Trophoblast cell (in vitro differentiated cells and primary cell): ENCODE measurements around the gene SLC16A4.

Source experiments
- DNase-seq, 2 donors: peaks; one replicate each; pipeline ENCODE4 v3.0.0-alpha.2; 2016
- H2AFZ ChIP-seq: 2 replicates; pipeline ENCODE4 v1.6.1; 2013; ENCODE audit warnings: low read length, moderate library complexity, mild to moderate bottlenecking; ENCODE audit not compliant: insufficient read depth, poor library complexity
- H2AK5ac ChIP-seq: 2 replicates; pipeline ENCODE4 v1.6.1; 2013; ENCODE audit warnings: mild to moderate bottlenecking, low read length
- H2BK120ac ChIP-seq: 2 replicates; pipeline ENCODE4 v1.6.1; 2013; ENCODE audit warnings: low read length, mild to moderate bottlenecking, moderate library complexity; ENCODE audit not compliant: insufficient read depth, poor library complexity
- H2BK12ac ChIP-seq: 2 replicates; pipeline ENCODE4 v1.6.1; 2013; ENCODE audit warnings: mild to moderate bottlenecking, low read length, moderate library complexity
- H2BK5ac ChIP-seq: 2 replicates; pipeline ENCODE4 v1.6.1; 2013; ENCODE audit warnings: low read length, low read depth, moderate library complexity, mild to moderate bottlenecking; ENCODE audit not compliant: poor library complexity
- H3K14ac ChIP-seq: 2 replicates; pipeline ENCODE4 v1.6.1; 2013; ENCODE audit warnings: mild to moderate bottlenecking, low read length
- H3K18ac ChIP-seq: 2 replicates; pipeline ENCODE4 v1.6.1; 2013; ENCODE audit warnings: mild to moderate bottlenecking, low read length
- H3K23ac ChIP-seq: 2 replicates; pipeline ENCODE4 v1.6.1; 2013; ENCODE audit warnings: low read length
- H3K27ac ChIP-seq: 2 replicates; pipeline ENCODE4 v1.5.1; 2013; ENCODE audit warnings: low read depth, mild to moderate bottlenecking, inconsistent platforms, low read length, moderate library complexity
- H3K27me3 ChIP-seq: 2 replicates; pipeline ENCODE4 v1.6.1; 2013; ENCODE audit warnings: inconsistent platforms, mild to moderate bottlenecking, low read length, moderate library complexity; ENCODE audit not compliant: insufficient read depth
- H3K36me3 ChIP-seq, 2 experiments: 1 replicate in 1 of 2; 2 replicates in 1 of 2; pipeline ENCODE4 v1.6.1; 2013; ENCODE audit warnings: low read length in 2 of 2, mild to moderate bottlenecking in 2 of 2, moderate library complexity in 1 of 2; ENCODE audit not compliant: insufficient read depth in 2 of 2, control insufficient read depth in 1 of 2
- H3K4ac ChIP-seq: 2 replicates; pipeline ENCODE4 v1.6.1; 2013; ENCODE audit warnings: low read depth, mild to moderate bottlenecking, low read length, moderate library complexity
- H3K4me1 ChIP-seq, 2 experiments: 1 replicate in 1 of 2; 2 replicates in 1 of 2; pipeline ENCODE4 v1.6.1; 2013; ENCODE audit warnings: low read length in 2 of 2, mild to moderate bottlenecking in 2 of 2, moderate library complexity in 1 of 2; ENCODE audit not compliant: insufficient read depth in 2 of 2, control insufficient read depth in 1 of 2
- H3K4me2 ChIP-seq: 2 replicates; pipeline ENCODE4 v1.6.1; 2013; ENCODE audit warnings: inconsistent platforms, mild to moderate bottlenecking, low read length, moderate library complexity
- H3K4me3 ChIP-seq: 2 replicates; pipeline ENCODE4 v1.5.1; 2013; ENCODE audit warnings: mild to moderate bottlenecking, low read depth, low read length, inconsistent platforms
- H3K79me1 ChIP-seq: one replicate; pipeline ENCODE4 v1.6.1; 2013; ENCODE audit warnings: low read length
- H3K79me2 ChIP-seq: 2 replicates; pipeline ENCODE4 v1.6.1; 2013; ENCODE audit warnings: low read length, mild to moderate bottlenecking; ENCODE audit not compliant: control insufficient read depth, insufficient read depth, poor library complexity
- H3K9ac ChIP-seq: 2 replicates; pipeline ENCODE4 v1.6.1; 2013; ENCODE audit warnings: mild to moderate bottlenecking, low read length
- H3K9me3 ChIP-seq: 2 replicates; pipeline ENCODE4 v1.6.1; 2013; ENCODE audit warnings: low read depth, mild to moderate bottlenecking, control low read depth, inconsistent platforms, low read length; ENCODE audit not compliant: insufficient read depth
- H4K12ac ChIP-seq: 2 replicates; pipeline ENCODE4 v1.6.1; 2013; ENCODE audit warnings: low read depth, mild to moderate bottlenecking, low read length, moderate library complexity
- H4K8ac ChIP-seq: 2 replicates; pipeline ENCODE4 v1.6.1; 2013; ENCODE audit warnings: low read depth, mild to moderate bottlenecking, low read length, moderate library complexity
- H4K91ac ChIP-seq: one replicate; pipeline ENCODE4 v1.6.1; 2013; ENCODE audit warnings: low read depth, mild to moderate bottlenecking, low read length, moderate library complexity
- WGBS: extraction: QIAGEN DNeasy Blood & Tissue Kit; methylation state at CpG from one replicate; pipeline ENCODE4 v1.1.7; 2013; ENCODE audit warnings: missing lambda C conversion rate; ENCODE audit not compliant: insufficient read length, insufficient coverage; ENCODE audit errors: extremely low coverage; 5-methylcytosine and 5-hydroxymethylcytosine counted together

SLC16A4 gene

GRCh38 chr1:110430901-110431300 lies 40.1 kb upstream of the SLC16A4 start:
- H3K4ac ChIP-seq: no peak overlapping the region
- no peaks in the 10 kb centered on the region for H3K79me1 ChIP-seq
- H3K27me3 ChIP-seq: no peaks in the 10 kb centered on the region
- no peak overlapping the region for H3K4me2 ChIP-seq
- no CpG with 5 or more reads among the region's 4 CpGs for WGBS
- no peak overlapping the region for H2AK5ac ChIP-seq
- H3K79me2 ChIP-seq: no peaks in the 10 kb centered on the region
- no peaks in the 10 kb centered on the region for H3K9me3 ChIP-seq
- no peak overlapping the region for H3K4me3 ChIP-seq
- no peak overlapping the region for H2AFZ ChIP-seq
- no peak overlapping the region for H4K8ac ChIP-seq
- H2BK5ac ChIP-seq: no peak overlapping the region
- no peak overlapping the region for H4K91ac ChIP-seq
- no peak overlapping the region for H3K23ac ChIP-seq
- peaks cover 0 to 4% of the 10 kb centered on the region in 2 experiments for H3K4me1 ChIP-seq
- H3K36me3 ChIP-seq: no peaks in the 10 kb centered on the region
- no peak overlapping the region for H2BK120ac ChIP-seq
- no peak overlapping the region for H2BK12ac ChIP-seq
- H3K9ac ChIP-seq: no peak overlapping the region
- no peak overlapping the region for H3K18ac ChIP-seq
- no peak for DNase-seq
- H3K14ac ChIP-seq: no peak overlapping the region
- no peak overlapping the region for H4K12ac ChIP-seq
- no peak overlapping the region for H3K27ac ChIP-seq

GRCh38 chr1:110430366-110430765 lies 39.5 kb upstream of the SLC16A4 start:
- H3K4me3 ChIP-seq: no peak overlapping the region
- no peaks in the 10 kb centered on the region for H3K79me1 ChIP-seq
- no peak overlapping the region for H2AK5ac ChIP-seq
- no peaks in the 10 kb centered on the region for H3K36me3 ChIP-seq
- H4K12ac ChIP-seq: no peak overlapping the region
- no peak overlapping the region for H3K4ac ChIP-seq
- no peak overlapping the region for H2BK12ac ChIP-seq
- H3K4me1 ChIP-seq: peaks cover 0 to 4% of the 10 kb centered on the region in 2 experiments
- H3K9me3 ChIP-seq: no peaks in the 10 kb centered on the region
- no peak overlapping the region for H3K27ac ChIP-seq
- WGBS: no CpG with 5 or more reads among the region's 6 CpGs
- H3K23ac ChIP-seq: no peak overlapping the region
- no peak overlapping the region for H3K4me2 ChIP-seq
- H3K18ac ChIP-seq: no peak overlapping the region
- no peak overlapping the region for H2BK120ac ChIP-seq
- no peak overlapping the region for H3K9ac ChIP-seq
- no peak overlapping the region for H4K8ac ChIP-seq
- H2AFZ ChIP-seq: no peak overlapping the region
- no peak overlapping the region for H2BK5ac ChIP-seq
- H3K27me3 ChIP-seq: no peaks in the 10 kb centered on the region
- H3K79me2 ChIP-seq: no peaks in the 10 kb centered on the region
- H4K91ac ChIP-seq: no peak overlapping the region
- no peak overlapping the region for H3K14ac ChIP-seq
- DNase-seq: no peak

- peaks cover 0 to 4% of the 10 kb centered on the region in 2 experiments for H3K4me1 ChIP-seq
- H3K79me1 ChIP-seq: no peaks in the 10 kb centered on the region
- H3K14ac ChIP-seq: no peak overlapping the region
- no CpG with 5 or more reads among the region's 4 CpGs for WGBS
- H2AFZ ChIP-seq: no peak overlapping the region
- no peak overlapping the region for H3K27ac ChIP-seq
- H2BK5ac ChIP-seq: no peak overlapping the region
- no peak overlapping the region for H2AK5ac ChIP-seq
- H4K91ac ChIP-seq: no peak overlapping the region
- H2BK12ac ChIP-seq: no peak overlapping the region
- no peak for DNase-seq
- H3K4me2 ChIP-seq: no peak overlapping the region
- H3K27me3 ChIP-seq: no peaks in the 10 kb centered on the region
- no peak overlapping the region for H4K12ac ChIP-seq
- H3K4me3 ChIP-seq: no peak overlapping the region
- H4K8ac ChIP-seq: no peak overlapping the region
- H3K9ac ChIP-seq: no peak overlapping the region
- no peaks in the 10 kb centered on the region for H3K79me2 ChIP-seq
- no peaks in the 10 kb centered on the region for H3K9me3 ChIP-seq
- H2BK120ac ChIP-seq: no peak overlapping the region
- no peak overlapping the region for H3K18ac ChIP-seq
- H3K4ac ChIP-seq: no peak overlapping the region
- no peaks in the 10 kb centered on the region for H3K36me3 ChIP-seq
- H3K23ac ChIP-seq: no peak overlapping the region
These were observed 38.1 kb upstream of the SLC16A4 start for GRCh38 chr1:110428946-110429345.

GRCh38 chr1:110426854-110427253 lies 36.0 kb upstream of the SLC16A4 start:
- Histone ChIP-seq H3K23ac (no peak overlapping the region), H3K4me2 (no peak overlapping the region), H3K9ac (no peak overlapping the region), H3K9me3 (no peaks in the 10 kb centered on the region), H3K79me1 (no peaks in the 10 kb centered on the region), H2BK5ac (no peak overlapping the region), H3K4me1 (no peaks in the 10 kb centered on the region), H3K27ac (no peak overlapping the region), H3K79me2 (no peaks in the 10 kb centered on the region), H2AK5ac (no peak overlapping the region), H2BK120ac (no peak overlapping the region), H3K4ac (no peak overlapping the region), H4K91ac (no peak overlapping the region), H3K14ac (no peak overlapping the region), H4K8ac (no peak overlapping the region), H2BK12ac (no peak overlapping the region), H4K12ac (no peak overlapping the region), H3K36me3 (no peaks in the 10 kb centered on the region), H2AFZ (no peak overlapping the region), H3K18ac (no peak overlapping the region), H3K27me3 (no peaks in the 10 kb centered on the region), H3K4me3 (no peak overlapping the region)
- WGBS: no CpG with 5 or more reads among the region's 4 CpGs
- DNase-seq: no peak
